Caco-2 (cell line): ENCODE measurements around the gene SQSTM1. TPM values are rescaled to one million over a fixed set of nuclear protein-coding genes. Genes with fewer than 3 reads are reported as not detected.

Source experiments
- BruUV-seq: library from RNA; stranded (reverse); fragments of 400-500 nt; replicated peaks from 2 replicates; lab custom pipeline; 2021; lab: Mats Ljungman, UMichigan
- CTCF ChIA-PET: fragments of 300-600 bp; sonication (Branson Sonifier 250); formaldehyde crosslinking; loops from one replicate; lab custom pipeline; 2022; ENCODE audit warnings: antibody characterized with exemption; lab: Charles Lee
- POLR2A ChIA-PET: fragments of 300-600 bp; sonication (Branson Sonifier 250); formaldehyde crosslinking; loops from one replicate; lab custom pipeline; 2022; ENCODE audit warnings: antibody characterized with exemption; lab: Charles Lee
- DNase-seq, 2 experiments: peaks; one replicate each; pipeline versions ENCODE4 v3.0.0 to v3.0.0-alpha.2; 2020 to 2022
- H3K27me3 ChIP-seq: replicated peaks from 2 replicates; pipeline ENCODE4 v1.6.0; 2011; ENCODE audit warnings: low read length; ENCODE audit not compliant: control insufficient read depth, insufficient read depth
- H3K36me3 ChIP-seq: 2 replicates; pipeline ENCODE4 v1.5.1; 2011; ENCODE audit warnings: low read length; ENCODE audit not compliant: control insufficient read depth, insufficient read depth
- H3K4me1 ChIP-seq: fragments of 250-450 bp; sonication (Bioruptor Pico); 2 replicates; pipeline ENCODE4 v1.5.1; 2020; ENCODE audit warnings: mild to moderate bottlenecking
- H3K4me3 ChIP-seq: 2 replicates; pipeline ENCODE4 v1.5.1; 2011; ENCODE audit warnings: low read depth, mild to moderate bottlenecking, control low read depth, low read length
- H3K9me3 ChIP-seq: fragments of 250-450 bp; sonication (Bioruptor Pico); 2 replicates; pipeline ENCODE4 v1.5.1; 2020; ENCODE audit warnings: mild to moderate bottlenecking, moderate library complexity
- H3K27ac Mint-ChIP-seq: one replicate; pipeline ENCODE4 v1.8.0; 2022; ENCODE audit warnings: mixed read lengths; ENCODE audit not compliant: unreplicated experiment
- H3K27me3 Mint-ChIP-seq: one replicate; pipeline ENCODE4 v1.8.0; 2022; ENCODE audit warnings: mixed read lengths; ENCODE audit not compliant: insufficient read depth, unreplicated experiment
- H3K36me3 Mint-ChIP-seq: one replicate; pipeline ENCODE4 v1.8.0; 2022; ENCODE audit warnings: mild to moderate bottlenecking, mixed read lengths; ENCODE audit not compliant: insufficient read depth, unreplicated experiment
- H3K4me1 Mint-ChIP-seq: one replicate; pipeline ENCODE4 v1.8.0; 2022; ENCODE audit warnings: low read depth, mixed read lengths; ENCODE audit not compliant: unreplicated experiment
- H3K4me3 Mint-ChIP-seq: one replicate; pipeline ENCODE4 v1.8.0; 2022; ENCODE audit warnings: mild to moderate bottlenecking, moderate library complexity, mixed read lengths; ENCODE audit not compliant: unreplicated experiment
- H3K9me3 Mint-ChIP-seq: one replicate; pipeline ENCODE4 v1.8.0; 2022; ENCODE audit warnings: mixed read lengths; ENCODE audit not compliant: unreplicated experiment
- CTCF ChIP-seq, 2 experiments: fragments of 200-600 bp in 1 of 2; IDR thresholded peaks; 1 replicate in 1 of 2; 2 replicates in 1 of 2; pipeline versions ENCODE4 v1.5.1 to v1.8.0; 2011 to 2022; ENCODE audit warnings: antibody characterized with exemption in 1 of 2, control low read depth in 1 of 2, inconsistent platforms in 1 of 2, low read depth in 1 of 2, low read length in 1 of 2, mild to moderate bottlenecking in 1 of 2, moderate library complexity in 1 of 2; ENCODE audit not compliant: insufficient read depth in 1 of 2, severe bottlenecking in 1 of 2, unreplicated experiment in 1 of 2
- intact Hi-C: fragments of 100-400 bp; cut with micrococcal nuclease; formaldehyde crosslinking; loops from one replicate; pipeline ENCODE4 v1.10.0; 2022; ENCODE audit not compliant: unreplicated experiment
- total RNA-seq: library from RNA; stranded (reverse); gene quantifications from 2 replicates; pipeline ENCODE4 v1.2.3, GENCODE V29; 2022

SQSTM1 gene
- total RNA-seq, 1 experiment from 2014 or later = 259 TPM

GRCh38 chr5:179823937-179824744 is 3.4 kb downstream of the SQSTM1 start:
- H3K4me3 Mint-ChIP-seq = peak overlapping the region; percentile 62
- POLR2A ChIA-PET = no interaction called here
- H3K36me3 ChIP-seq = peaks cover 19% of the 10 kb centered on the region

GRCh38 chr5:179824745-179825112 is 4.0 kb downstream of the SQSTM1 start:
- H3K27me3 ChIP-seq = no peaks in the 10 kb centered on the region
- H3K9me3 ChIP-seq = no peaks in the 10 kb centered on the region
- Mint-ChIP-seq H3K27ac (peak overlapping the region; percentile 92), H3K4me1 (peaks cover 26% of the 10 kb centered on the region), H3K27me3 (no peaks in the 10 kb centered on the region), H3K4me3 (peak overlapping the region; percentile 62), H3K36me3 (peaks cover 100% of the 10 kb centered on the region), H3K9me3 (no peaks in the 10 kb centered on the region)
- no peak for TF ChIP-seq CTCF (IDR thresholded peaks at IDR 0.05; ENCODE audit: insufficient read depth in 1 of 2, low read depth in 1 of 2, low read length in 1 of 2, severe bottlenecking in 1 of 2, unreplicated experiment in 1 of 2)
- ChIA-PET POLR2A (no interaction called here), CTCF (no interaction called here)
- H3K36me3 ChIP-seq = peaks cover 19% of the 10 kb centered on the region
- H3K4me3 ChIP-seq = no peak overlapping the region
- no TSS peak for BruUV-seq
- intact Hi-C loops = loop anchor here (1.0 kb wide), 1 partner anchor 61 kb away; no protein-coding TSS in a partner anchor
- DNase-seq = no peak
- peaks cover 44% of the 10 kb centered on the region for H3K4me1 ChIP-seq

More at GRCh38 chr5:179823937-179824744, 3.4 kb downstream of the SQSTM1 start:
- Histone ChIP-seq H3K4me3 (no peak overlapping the region), H3K9me3 (no peaks in the 10 kb centered on the region), H3K27me3 (no peaks in the 10 kb centered on the region), H3K4me1 (peaks cover 47% of the 10 kb centered on the region)
- intact Hi-C loops = no loop called here
- peak overlapping the region; percentile 92 for H3K27ac Mint-ChIP-seq
- peaks cover 100% of the 10 kb centered on the region for H3K36me3 Mint-ChIP-seq
- H3K27me3 Mint-ChIP-seq = no peaks in the 10 kb centered on the region
- peak in 1 of 2 experiments; percentile 4 for TF ChIP-seq CTCF (IDR thresholded peaks at IDR 0.05; ENCODE audit: insufficient read depth in 1 of 2, low read depth in 1 of 2, low read length in 1 of 2, severe bottlenecking in 1 of 2, unreplicated experiment in 1 of 2)
- peaks cover 27% of the 10 kb centered on the region for H3K4me1 Mint-ChIP-seq
- no peak for DNase-seq
- BruUV-seq = no TSS peak
- H3K9me3 Mint-ChIP-seq = no peaks in the 10 kb centered on the region
- CTCF ChIA-PET = no interaction called here

GRCh38 chr5:179825655-179826182 is 5.0 kb downstream of the SQSTM1 start:
- no TSS peak for BruUV-seq
- intact Hi-C loops = loop anchor here (1.0 kb wide), 1 partner anchor 62 kb away; no protein-coding TSS in a partner anchor
- Mint-ChIP-seq H3K9me3 (no peaks in the 10 kb centered on the region), H3K4me3 (no peak overlapping the region), H3K36me3 (peaks cover 100% of the 10 kb centered on the region), H3K27me3 (no peaks in the 10 kb centered on the region), H3K4me1 (peaks cover 20% of the 10 kb centered on the region), H3K27ac (peak overlapping the region; percentile 48)
- Histone ChIP-seq H3K4me1 (peaks cover 35% of the 10 kb centered on the region), H3K27me3 (no peaks in the 10 kb centered on the region), H3K9me3 (no peaks in the 10 kb centered on the region), H3K36me3 (peaks cover 19% of the 10 kb centered on the region), H3K4me3 (no peak overlapping the region)
- ChIA-PET POLR2A (interaction anchor here (0.6 to 0.7 kb wide), 4 partner anchors 14 to 202 kb away, joined by 3 to 6 read pairs (median 4); no protein-coding TSS in a partner anchor), CTCF (interaction anchor here (0.7 to 1.2 kb wide), 6 partner anchors 13 to 344 kb away, joined by 3 to 6 read pairs (median 4); no protein-coding TSS in a partner anchor)
- peak; percentile 81 to 83 for DNase-seq
- TF ChIP-seq CTCF (IDR thresholded peaks at IDR 0.05; ENCODE audit: insufficient read depth in 1 of 2, low read depth in 1 of 2, low read length in 1 of 2, severe bottlenecking in 1 of 2, unreplicated experiment in 1 of 2) = peak in 1 of 2 experiments; percentile 56
